Nephron (organoid): ENCODE data around the gene GLIS1.

ENCODE experiments used
- H3K27ac Mint-ChIP-seq, 3 experiments: 2 replicates each; pipeline ENCODE4 v1.8.0; 2020; ENCODE audit warnings: mixed read lengths in 3 of 3, mild to moderate bottlenecking in 2 of 3, moderate library complexity in 1 of 3
- H3K27me3 Mint-ChIP-seq: 2 replicates; pipeline ENCODE4 v1.8.0; 2021; ENCODE audit warnings: low read depth, mild to moderate bottlenecking, moderate library complexity, mixed read lengths
- H3K36me3 Mint-ChIP-seq: 2 replicates; pipeline ENCODE4 v1.8.0; 2020; ENCODE audit warnings: low read depth, mixed read lengths
- H3K4me1 Mint-ChIP-seq: 2 replicates; pipeline ENCODE4 v1.8.0; 2020; ENCODE audit warnings: mixed read lengths
- H3K4me3 Mint-ChIP-seq, 3 experiments: 2 replicates each; pipeline ENCODE4 v1.8.0; 2020; ENCODE audit warnings: mild to moderate bottlenecking in 3 of 3, mixed read lengths in 3 of 3, moderate library complexity in 2 of 3
- H3K9me3 Mint-ChIP-seq: 2 replicates; pipeline ENCODE4 v1.8.0; 2020; ENCODE audit warnings: mixed read lengths
- TF ChIP-seq, protein P1 (sequence below), 3 experiments: fragments of 200-600 bp; sonication (generic); IDR thresholded peaks; one replicate each; pipeline ENCODE4 v1.5.0; 2021; ENCODE audit warnings: antibody characterized with exemption in 3 of 3; ENCODE audit not compliant: unreplicated experiment in 3 of 3

Gene GLIS1

DNA sequence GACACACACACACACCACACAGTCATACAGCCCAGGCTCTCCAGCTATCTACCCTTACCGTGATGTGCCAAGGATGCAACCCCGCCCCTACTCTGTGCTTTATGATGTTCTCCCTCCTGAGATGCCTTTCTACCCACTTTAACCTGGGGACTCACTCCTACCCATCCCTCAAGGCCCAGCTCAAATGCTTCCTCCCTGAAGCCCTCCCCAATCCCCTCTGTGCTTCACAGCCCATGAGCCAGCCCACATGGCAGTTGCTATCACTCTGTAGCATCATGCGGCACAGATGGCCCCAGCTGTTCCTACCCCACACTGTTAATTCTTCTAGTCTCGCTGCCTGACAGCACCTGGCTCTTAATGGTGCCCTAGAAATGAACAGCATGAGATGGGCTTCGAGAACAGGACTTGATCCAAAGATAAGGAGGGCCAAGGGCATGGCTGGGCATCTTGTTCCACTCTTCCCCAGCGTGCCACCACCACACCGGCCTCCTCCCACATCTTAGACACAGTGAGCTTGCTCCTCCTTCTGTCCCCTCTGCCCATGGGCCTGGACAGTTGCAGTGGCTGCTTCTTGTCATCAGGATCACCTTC is 109.8 kb downstream of the GLIS1 start:
- no peaks in the 10 kb centered on the region for H3K9me3 Mint-ChIP-seq
- TF ChIP-seq, protein P1, sequence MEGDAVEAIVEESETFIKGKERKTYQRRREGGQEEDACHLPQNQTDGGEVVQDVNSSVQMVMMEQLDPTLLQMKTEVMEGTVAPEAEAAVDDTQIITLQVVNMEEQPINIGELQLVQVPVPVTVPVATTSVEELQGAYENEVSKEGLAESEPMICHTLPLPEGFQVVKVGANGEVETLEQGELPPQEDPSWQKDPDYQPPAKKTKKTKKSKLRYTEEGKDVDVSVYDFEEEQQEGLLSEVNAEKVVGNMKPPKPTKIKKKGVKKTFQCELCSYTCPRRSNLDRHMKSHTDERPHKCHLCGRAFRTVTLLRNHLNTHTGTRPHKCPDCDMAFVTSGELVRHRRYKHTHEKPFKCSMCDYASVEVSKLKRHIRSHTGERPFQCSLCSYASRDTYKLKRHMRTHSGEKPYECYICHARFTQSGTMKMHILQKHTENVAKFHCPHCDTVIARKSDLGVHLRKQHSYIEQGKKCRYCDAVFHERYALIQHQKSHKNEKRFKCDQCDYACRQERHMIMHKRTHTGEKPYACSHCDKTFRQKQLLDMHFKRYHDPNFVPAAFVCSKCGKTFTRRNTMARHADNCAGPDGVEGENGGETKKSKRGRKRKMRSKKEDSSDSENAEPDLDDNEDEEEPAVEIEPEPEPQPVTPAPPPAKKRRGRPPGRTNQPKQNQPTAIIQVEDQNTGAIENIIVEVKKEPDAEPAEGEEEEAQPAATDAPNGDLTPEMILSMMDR (IDR thresholded peaks at IDR 0.05; ENCODE audit: unreplicated experiment in 3 of 3), result no peak
- H3K4me1 Mint-ChIP-seq, result peaks cover 32% of the 10 kb centered on the region
- H3K36me3 Mint-ChIP-seq, result no peaks in the 10 kb centered on the region
- H3K4me3 Mint-ChIP-seq, result no peak overlapping the region
- H3K27ac Mint-ChIP-seq, result peak overlapping the region in 2 of 3 experiments; percentile 7 to 48
- H3K27me3 Mint-ChIP-seq, result peaks cover 27% of the 10 kb centered on the region

DNA sequence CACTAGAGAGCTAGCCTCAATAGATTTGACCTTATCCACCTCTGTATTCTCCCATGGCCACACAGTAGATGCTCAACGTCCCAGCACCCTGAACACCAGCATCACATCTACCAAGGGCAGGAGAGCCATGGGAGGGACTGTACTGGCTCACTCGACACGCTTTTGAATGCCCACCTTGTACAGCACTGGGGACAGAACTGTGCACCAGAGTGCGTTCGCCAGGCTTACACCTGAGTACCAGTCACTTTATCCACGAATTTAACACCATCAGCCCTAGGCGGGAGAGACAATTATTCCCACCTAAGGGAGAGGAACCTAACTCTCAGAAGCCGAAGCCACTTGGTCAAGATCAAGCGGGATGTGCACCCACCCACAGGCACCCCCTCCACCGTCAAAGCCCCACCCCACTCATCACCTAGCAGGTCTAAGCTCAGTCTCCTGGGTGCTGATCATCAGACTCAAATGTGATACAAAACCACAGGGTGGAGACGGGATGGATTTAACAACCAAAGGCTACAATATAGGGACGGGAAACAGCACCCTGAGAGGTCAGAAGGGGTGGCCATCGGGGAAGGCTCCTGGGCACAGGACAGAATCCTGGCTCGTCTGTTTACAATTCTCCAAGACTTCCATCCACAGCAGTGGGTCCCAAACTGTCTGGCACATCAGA is 110.5 kb downstream of the GLIS1 start:
- peaks cover 32% of the 10 kb centered on the region for H3K4me1 Mint-ChIP-seq
- H3K27me3 Mint-ChIP-seq, result peaks cover 27% of the 10 kb centered on the region
- no peaks in the 10 kb centered on the region for H3K36me3 Mint-ChIP-seq
- H3K4me3 Mint-ChIP-seq, result no peak overlapping the region
- TF ChIP-seq, protein P1 (IDR thresholded peaks at IDR 0.05; ENCODE audit: unreplicated experiment in 3 of 3), result no peak
- no peak overlapping the region for H3K27ac Mint-ChIP-seq
- H3K9me3 Mint-ChIP-seq, result no peaks in the 10 kb centered on the region

GRCh38 chr1:53627666-53628065 is 111.3 kb downstream of the GLIS1 start:
- Mint-ChIP-seq H3K9me3 (no peaks in the 10 kb centered on the region), H3K36me3 (no peaks in the 10 kb centered on the region), H3K27me3 (peaks cover 27% of the 10 kb centered on the region), H3K4me3 (no peak overlapping the region), H3K27ac (no peak overlapping the region), H3K4me1 (peaks cover 32% of the 10 kb centered on the region)
- TF ChIP-seq, protein P1 (IDR thresholded peaks at IDR 0.05; ENCODE audit: unreplicated experiment in 3 of 3), result no peak

DNA sequence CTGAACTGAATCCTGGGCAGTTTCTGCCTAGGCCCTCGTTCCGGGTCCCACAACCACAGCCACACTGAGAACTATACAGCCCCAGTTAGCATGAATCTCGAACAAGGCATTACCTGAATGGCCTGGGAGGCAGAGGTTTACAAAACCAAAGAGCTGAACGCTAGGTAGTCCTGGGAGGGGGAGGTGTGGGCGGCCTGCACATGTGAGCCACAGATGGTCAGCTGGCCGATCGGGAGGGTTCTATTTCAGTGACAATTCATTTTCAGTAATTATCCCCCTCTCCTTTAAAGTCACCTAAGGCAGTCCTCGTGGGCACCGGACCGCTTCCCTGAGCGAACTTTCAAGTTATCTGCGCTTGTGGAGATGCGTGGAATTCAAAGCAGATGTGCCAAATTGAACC is 111.9 kb downstream of the GLIS1 start:
- H3K27me3 Mint-ChIP-seq, result peaks cover 27% of the 10 kb centered on the region
- TF ChIP-seq, protein P1 (IDR thresholded peaks at IDR 0.05; ENCODE audit: unreplicated experiment in 3 of 3), result no peak
- peak overlapping the region in 1 of 3 experiments; percentile 19 for H3K27ac Mint-ChIP-seq
- H3K4me1 Mint-ChIP-seq, result peaks cover 32% of the 10 kb centered on the region
- no peaks in the 10 kb centered on the region for H3K36me3 Mint-ChIP-seq
- H3K4me3 Mint-ChIP-seq, result no peak overlapping the region
- no peaks in the 10 kb centered on the region for H3K9me3 Mint-ChIP-seq

DNA sequence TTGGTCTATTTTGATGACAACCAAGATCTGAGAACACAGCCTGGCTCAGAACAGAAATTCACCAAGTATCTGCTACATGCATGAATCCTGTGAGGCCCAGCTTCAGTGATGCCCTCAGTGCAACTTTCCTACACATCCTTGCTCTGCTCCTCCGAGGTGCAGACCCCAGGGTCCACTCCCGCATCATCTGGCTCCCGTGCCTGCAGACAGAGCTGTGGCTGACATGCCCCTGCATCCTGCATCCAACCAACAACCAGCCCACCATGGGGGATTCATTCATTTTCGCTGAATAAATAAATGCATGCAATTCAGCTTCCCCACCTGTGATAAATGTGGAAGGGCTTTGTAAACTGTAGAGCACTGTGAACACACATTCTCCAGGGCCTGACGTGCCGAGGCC is 112.3 kb downstream of the GLIS1 start:
- TF ChIP-seq, protein P1 (IDR thresholded peaks at IDR 0.05; ENCODE audit: unreplicated experiment in 3 of 3), result no peak
- H3K27ac Mint-ChIP-seq, result peak overlapping the region in 1 of 3 experiments; percentile 40
- no peak overlapping the region for H3K4me3 Mint-ChIP-seq
- H3K36me3 Mint-ChIP-seq, result no peaks in the 10 kb centered on the region
- H3K4me1 Mint-ChIP-seq, result peaks cover 32% of the 10 kb centered on the region
- H3K9me3 Mint-ChIP-seq, result no peaks in the 10 kb centered on the region
- H3K27me3 Mint-ChIP-seq, result peaks cover 27% of the 10 kb centered on the region
